GF-D8 (cell line): ENCODE results near the gene ARHGEF11.

Source experiments
- DNase-seq: peaks from one replicate; lab custom pipeline; 2025; lab: John Stamatoyannopoulos, UW

Gene ARHGEF11

GRCh38 chr1:156894711-156895454 is 150.7 kb downstream of the ARHGEF11 start:
- no peak for DNase-seq

GRCh38 chr1:156894001-156894400 is 151.5 kb downstream of the ARHGEF11 start:
- DNase-seq: no peak

- DNase-seq: no peak
These were observed 152.2 kb downstream of the ARHGEF11 start, which contains the start of gene PEAR1 for GRCh38 chr1:156893048-156893953. Gene PEAR1, plus strand, starts transcription at chr1:156893718. Its CDS starts 10,209 bp downstream, at chr1:156903927.

GRCh38 chr1:156892190-156893047 is 153.1 kb downstream of the ARHGEF11 start:
- no peak for DNase-seq

- peak; percentile 19 for DNase-seq
These were observed 155.6 kb downstream of the ARHGEF11 start for GRCh38 chr1:156889802-156890580.

GRCh38 chr1:156887734-156888133 is 157.8 kb downstream of the ARHGEF11 start:
- DNase-seq: no peak

- DNase-seq: no peak
These were observed 158.2 kb downstream of the ARHGEF11 start for GRCh38 chr1:156887317-156887716.

- DNase-seq: no peak
These were observed 158.8 kb downstream of the ARHGEF11 start for GRCh38 chr1:156886583-156887281.

GRCh38 chr1:156885880-156886355 is 159.6 kb downstream of the ARHGEF11 start:
- no peak for DNase-seq

- DNase-seq: no peak
These were observed 160.2 kb downstream of the ARHGEF11 start for GRCh38 chr1:156885314-156885713.
